ENCODE measurements around the gene TMEM179.

The TMEM179 gene

DNA sequence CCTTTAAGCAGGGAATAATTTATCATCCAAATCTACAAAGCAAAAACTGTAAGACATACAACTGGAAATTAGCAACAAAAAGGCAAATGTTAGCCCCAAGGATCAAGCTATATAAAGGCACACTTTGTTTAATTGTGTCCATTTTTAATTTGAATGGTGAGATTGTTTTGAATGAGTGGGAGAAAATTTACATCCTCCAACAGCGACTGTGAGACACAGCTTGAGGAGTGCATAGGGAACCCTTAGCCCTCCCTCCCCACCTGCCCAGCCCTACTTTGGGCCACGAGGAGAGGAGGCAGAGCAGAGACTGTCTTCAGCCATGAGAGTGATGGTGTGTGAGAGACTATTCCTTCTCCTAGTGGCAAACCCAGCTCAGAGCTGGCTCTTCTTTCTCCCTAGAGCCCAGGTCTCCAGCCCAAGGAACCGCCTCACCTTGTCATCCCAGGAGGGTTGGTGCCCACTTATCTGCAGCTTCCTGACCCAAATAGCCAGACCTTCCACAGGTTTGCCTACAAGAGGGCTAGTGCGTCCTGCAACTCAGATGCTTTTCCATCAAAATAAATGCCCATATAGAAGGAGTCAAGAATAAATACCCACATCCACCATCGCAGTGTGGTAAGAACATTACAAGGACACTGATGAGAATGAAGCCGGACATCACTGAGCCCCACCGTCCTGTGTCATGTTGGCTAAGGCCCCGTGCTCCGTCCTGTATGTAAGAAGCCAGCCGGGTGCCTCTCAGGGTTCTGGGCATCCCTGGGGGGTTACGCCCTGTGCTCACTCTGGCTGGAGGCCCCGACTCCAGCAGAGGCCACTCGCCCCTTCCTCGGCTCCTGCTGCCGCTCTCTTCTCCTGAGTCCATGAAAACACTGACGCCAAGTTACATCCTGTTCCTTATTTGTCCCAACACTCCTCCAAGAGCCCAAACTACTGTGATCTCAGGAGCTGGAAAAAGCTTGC lies 61.4 kb downstream of the TMEM179 start:
- no peak for DNase-seq

DNA sequence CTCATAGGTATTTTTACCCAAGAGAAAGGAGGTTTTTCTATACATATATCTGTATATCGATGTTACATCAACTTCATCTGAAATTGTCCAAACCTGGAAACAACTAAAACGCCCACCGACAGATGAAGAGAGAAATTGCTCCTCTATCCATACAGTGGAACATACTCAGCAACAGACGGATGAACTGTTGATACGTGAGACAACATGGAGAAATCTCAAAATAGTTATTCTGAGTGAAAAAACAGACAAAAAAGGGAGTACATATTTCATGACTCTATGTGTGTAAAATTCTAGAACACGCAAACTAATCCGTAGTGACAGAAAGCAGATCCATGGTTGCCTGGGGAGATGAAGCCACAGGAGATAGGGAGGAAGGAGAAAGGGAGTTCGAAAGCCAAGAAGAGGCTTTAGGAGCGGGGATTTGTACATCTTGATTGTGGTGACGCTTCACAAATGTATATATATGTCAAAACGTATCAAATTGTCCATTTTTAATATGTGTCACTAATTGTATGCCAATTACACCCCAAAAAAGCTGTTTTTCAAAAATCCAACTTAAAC lies 62.6 kb downstream of the TMEM179 start:
- no peak for DNase-seq

All from fibroblast of skin of abdomen (primary cell).